Spleen (tissue), 11 donors: Measurements from ENCODE around the gene CFHR5. TPM values are rescaled to one million over a fixed set of nuclear protein-coding genes. Genes with fewer than 3 reads are reported as not detected.

Experiments used
- polyA plus RNA-seq, 3 donors: library from polyadenylated mRNA; stranded (reverse); fragments of 200-250 nt; gene quantifications; one replicate each; pipeline ENCODE4 v1.2.1, GENCODE V29; 2013
- small RNA-seq, 4 donors: library from RNA; depleted of rRNA; stranded (forward); fragments of <200 nt; gene quantifications; one replicate each; pipeline ENCODE3, GENCODE V24; 2016
- total RNA-seq, 7 donors: library from RNA; depleted of rRNA in 3 of 7; stranded (reverse); fragments of >200 nt in 3 of 7; fragmentation: NEBNext Ultra II Directional in 4 of 7; extraction: Animal tissue kit (Norgen Biotek cat#: 25700) in 4 of 7; gene quantifications; one replicate each; pipeline versions ENCODE4 v1.1.0 to v1.2.1, GENCODE V29; 2016 to 2021
- donor health status: healthy with polysubstance abuse.
- donor health status: DM: no; HTN: no; CAD: no; lungs with moderate emphysema.
- donor health status: DM: no; HTN: no; CAD: no.
- donor health status: Bipolar disorder and iron deficiency.
- donor health status: healthy.
- donor health status: DM: no; HTN: no; CAD: no.
- donor health status: DM: yes; HTN: yes; CAD: no.

Gene CFHR5
- total and polyA plus RNA-seq, 10 donors: not detected

Small RNA genes lying within 50 kb of the gene (small RNA-seq; reads per million reads assigned to genes)
- 0 reads per million in 4 donors for gene AL139418.1

Other genes with a start within 250 kb of the CFHR5 start
- under 1 TPM in 4 of 7 donors, not detected in 3; 0.35 to 0.77 (median 0.64) TPM for gene CFHR3, start 202.7 kb upstream of the CFHR5 start, total RNA-seq
- under 1 TPM; 0.08 to 0.80 (median 0.67) TPM for gene CFHR3, start 202.7 kb upstream of the CFHR5 start, polyA plus RNA-seq
- gene CFHR1, start 157.8 kb upstream of the CFHR5 start, total RNA-seq: 1 to 10 TPM in 6 of 7 donors, under 1 TPM in 1; 0.59 to 8.8 (median 4.1) TPM
- gene CFHR1, start 157.8 kb upstream of the CFHR5 start, polyA plus RNA-seq: 10 to 100 TPM in 2 of 3 donors, 1 to 10 TPM in 1; 6.3 to 24.6 (median 16.5) TPM
- gene CFHR4, start 89.5 kb upstream of the CFHR5 start, total RNA-seq: under 1 TPM in 2 of 7 donors, not detected in 5; 0.32 to 0.40 TPM
- gene CFHR4, start 89.5 kb upstream of the CFHR5 start, polyA plus RNA-seq: not detected
- gene CFHR2, start 33.8 kb upstream of the CFHR5 start, total RNA-seq: not detected
- gene CFHR2, start 33.8 kb upstream of the CFHR5 start, polyA plus RNA-seq: not detected
- gene F13B, start 89.7 kb downstream of the CFHR5 start, total RNA-seq: not detected
- not detected for gene F13B, start 89.7 kb downstream of the CFHR5 start, polyA plus RNA-seq
- 10 to 100 TPM in 1 of 7 donors, 1 to 10 TPM in 6; 1.4 to 13.3 (median 4.9) TPM for gene ASPM, start 169.1 kb downstream of the CFHR5 start, total RNA-seq
- 1 to 10 TPM in 1 of 3 donors, under 1 TPM in 2; 0.70 to 3.1 (median 0.77) TPM for gene ASPM, start 169.1 kb downstream of the CFHR5 start, polyA plus RNA-seq
- 10 to 100 TPM; 11.2 to 14.0 (median 12.3) TPM for gene ZBTB41, start 223.7 kb downstream of the CFHR5 start, total RNA-seq
- gene ZBTB41, start 223.7 kb downstream of the CFHR5 start, polyA plus RNA-seq: 1 to 10 TPM; 2.0 to 3.2 (median 2.4) TPM